Stimulated activated naive CD8-positive, alpha-beta T cell treated with anti-CD3 and anti-CD28 coated beads, Interleukin-15, amount 100 ng/mL, for 72 hours (primary cell): ENCODE results near the gene TBL1X.

Experiments used
- ATAC-seq: fragments of 150-1000 bp; cut with Tn5 transposase; 2 replicates; pipeline ENCODE4 v1.10.0; 2021; ENCODE audit warnings: mild to moderate bottlenecking, moderate library complexity
- DNase-seq, 2 donors: peaks; one replicate each; pipeline ENCODE4 v3.0.0; 2021 to 2022
- H3K27ac Mint-ChIP-seq, 2 donors: one replicate each; pipeline ENCODE4 v1.8.0; 2022; ENCODE audit warnings: mild to moderate bottlenecking in 2 of 2, mixed read lengths in 2 of 2, moderate library complexity in 2 of 2
- H3K27me3 Mint-ChIP-seq: one replicate; pipeline ENCODE4 v1.8.0; 2022; ENCODE audit warnings: mixed read lengths
- H3K4me1 Mint-ChIP-seq: one replicate; pipeline ENCODE4 v1.8.0; 2022; ENCODE audit warnings: mild to moderate bottlenecking, mixed read lengths
- H3K4me3 Mint-ChIP-seq, 2 donors: one replicate each; pipeline ENCODE4 v1.8.0; 2022; ENCODE audit warnings: mild to moderate bottlenecking in 2 of 2, mixed read lengths in 2 of 2, moderate library complexity in 1 of 2
- H3K9me3 Mint-ChIP-seq, 2 donors: one replicate each; pipeline ENCODE4 v1.8.0; 2022; ENCODE audit warnings: mixed read lengths in 2 of 2

Gene TBL1X

DNA sequence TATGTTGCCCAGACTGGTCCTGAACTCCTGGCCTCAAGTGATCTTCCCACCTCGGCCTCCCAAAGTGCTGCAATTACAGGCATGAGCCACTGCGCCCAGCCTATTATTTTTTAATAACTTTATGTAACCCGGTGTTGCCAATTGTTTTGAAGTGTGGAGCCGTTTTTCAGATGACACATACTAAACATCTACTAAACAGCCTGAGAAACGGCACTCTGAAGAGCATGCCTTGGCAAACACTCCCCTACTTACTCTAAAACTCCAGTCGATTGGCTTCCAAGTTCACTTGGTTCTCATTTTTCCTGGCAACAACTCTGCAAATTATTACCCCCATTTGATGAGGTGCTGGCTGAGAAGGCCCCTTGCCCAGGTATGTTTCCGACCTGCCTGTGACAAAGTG lies 169.7 kb downstream of the TBL1X start:
- peaks cover 28% of the 10 kb centered on the region for H3K4me1 Mint-ChIP-seq

DNA sequence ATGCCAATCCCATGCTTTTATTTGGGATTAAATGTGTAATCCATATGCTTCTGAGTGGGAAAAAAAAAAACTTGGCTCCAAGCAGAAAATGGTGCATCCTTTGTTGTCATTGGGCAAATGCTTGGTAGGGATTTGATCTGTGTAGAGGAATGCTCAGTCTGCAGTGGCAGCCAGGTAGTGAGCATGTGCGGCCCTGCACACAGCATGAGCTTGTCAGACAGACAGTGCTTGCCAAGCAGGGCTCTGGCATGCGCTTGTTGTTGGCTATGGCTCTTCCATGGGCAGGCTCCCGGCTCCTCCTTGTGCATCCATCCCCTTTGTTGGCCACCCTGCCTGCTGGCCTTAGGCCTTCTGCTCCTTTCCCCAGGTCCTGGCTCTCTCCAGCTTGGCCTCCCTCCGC lies 170.5 kb downstream of the TBL1X start:
- DNase-seq (no peak), ATAC-seq (no peak)
- Mint-ChIP-seq H3K9me3 (no peaks in the 10 kb centered on the region), H3K27me3 (no peaks in the 10 kb centered on the region), H3K4me1 (peaks cover 28% of the 10 kb centered on the region), H3K27ac (no peak overlapping the region), H3K4me3 (no peak overlapping the region)

More for the DNA sequence above, 169.7 kb downstream of the TBL1X start:
- DNase-seq (no peak), ATAC-seq (no peak)
- H3K9me3 Mint-ChIP-seq: no peaks in the 10 kb centered on the region
- no peaks in the 10 kb centered on the region for H3K27me3 Mint-ChIP-seq
- H3K4me3 Mint-ChIP-seq: no peak overlapping the region
- no peak overlapping the region for H3K27ac Mint-ChIP-seq

DNA sequence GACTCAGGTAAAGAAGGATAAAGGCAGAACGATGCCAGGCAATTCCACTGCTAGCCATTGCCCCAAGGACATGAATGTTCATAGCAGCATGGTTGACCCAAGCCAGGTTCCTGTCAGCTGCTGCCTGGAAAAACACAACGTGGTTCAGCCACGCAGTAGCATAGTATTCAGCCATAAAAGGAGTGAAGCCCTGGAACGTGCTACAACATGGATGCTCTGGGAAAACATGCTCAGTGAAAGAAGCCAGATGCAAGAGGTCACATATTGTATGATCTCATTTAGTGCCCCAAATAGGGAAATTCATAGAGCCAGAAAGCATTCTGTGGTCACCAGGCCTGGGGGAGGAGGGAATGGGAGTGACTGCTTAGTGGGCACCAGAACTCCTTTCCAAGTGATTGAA lies 170.9 kb downstream of the TBL1X start:
- no peak for DNase-seq
- Mint-ChIP-seq H3K27ac (no peak overlapping the region), H3K9me3 (no peaks in the 10 kb centered on the region), H3K4me1 (peaks cover 28% of the 10 kb centered on the region), H3K27me3 (no peaks in the 10 kb centered on the region), H3K4me3 (no peak overlapping the region)
- ATAC-seq: no peak

DNA sequence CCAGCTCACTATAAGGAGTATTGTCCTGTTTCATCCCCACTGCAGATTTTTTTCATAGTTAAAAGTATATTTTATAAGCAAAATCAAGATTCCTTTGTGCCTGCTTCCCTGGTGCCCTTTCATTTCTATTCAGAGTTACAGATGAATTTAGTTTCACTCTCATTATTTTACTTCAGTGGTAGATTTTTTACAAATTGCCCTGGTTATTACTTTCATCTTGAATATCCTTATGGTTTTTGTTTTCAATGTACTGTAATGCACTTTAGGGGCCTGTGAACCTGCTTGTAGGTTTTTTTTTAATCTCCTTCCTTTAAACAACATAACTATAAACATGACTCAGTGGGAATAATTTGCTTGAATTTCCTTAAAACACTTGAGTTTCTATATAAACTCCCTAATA lies 174.0 kb downstream of the TBL1X start:
- Mint-ChIP-seq H3K27ac (no peak overlapping the region), H3K9me3 (no peaks in the 10 kb centered on the region), H3K4me1 (peaks cover 45% of the 10 kb centered on the region), H3K27me3 (no peaks in the 10 kb centered on the region), H3K4me3 (no peak overlapping the region)
- DNase-seq (no peak), ATAC-seq (peak; percentile 37)

DNA sequence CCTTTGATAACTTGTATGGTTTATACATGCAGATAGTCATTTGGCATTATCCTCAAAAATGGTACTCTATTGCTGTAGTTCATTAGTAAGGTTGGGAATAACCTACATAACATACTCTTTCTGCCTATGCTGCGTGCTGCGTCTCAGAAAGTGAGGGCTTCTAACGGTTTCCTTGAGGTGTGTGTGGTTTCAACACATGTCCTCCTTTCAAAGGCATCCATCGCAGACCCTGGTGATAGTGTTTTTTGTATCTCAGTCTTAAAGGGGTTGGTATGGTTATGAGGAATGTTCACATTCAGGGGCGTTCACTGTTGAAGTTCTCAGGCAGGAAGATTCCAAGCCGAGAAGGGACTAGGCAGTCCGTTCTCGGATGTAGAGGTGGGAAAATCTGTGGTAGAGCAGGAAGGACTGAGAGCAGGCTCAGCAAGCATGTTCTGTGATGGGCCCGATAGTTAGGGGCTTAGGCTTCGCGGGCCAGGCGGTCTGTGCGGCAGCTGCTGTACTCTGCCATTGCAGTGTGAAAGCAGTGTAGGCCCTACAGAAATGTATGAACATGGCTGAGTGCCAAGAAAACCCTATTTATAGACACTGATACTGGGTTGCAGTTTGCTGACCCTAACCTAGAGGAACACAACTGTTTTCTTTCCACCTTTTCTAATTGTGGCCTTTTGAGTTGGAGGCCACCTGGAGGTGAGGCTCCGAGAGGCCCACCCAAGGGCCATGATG lies 177.6 kb downstream of the TBL1X start:
- peak overlapping the region; percentile 45 to 55 for H3K4me3 Mint-ChIP-seq
- H3K9me3 Mint-ChIP-seq: no peaks in the 10 kb centered on the region
- peaks cover 49% of the 10 kb centered on the region for H3K4me1 Mint-ChIP-seq
- H3K27me3 Mint-ChIP-seq: no peaks in the 10 kb centered on the region
- DNase-seq (no peak), ATAC-seq (peak; percentile 16)
- H3K27ac Mint-ChIP-seq: peak overlapping the region; percentile 59 to 83

DNA sequence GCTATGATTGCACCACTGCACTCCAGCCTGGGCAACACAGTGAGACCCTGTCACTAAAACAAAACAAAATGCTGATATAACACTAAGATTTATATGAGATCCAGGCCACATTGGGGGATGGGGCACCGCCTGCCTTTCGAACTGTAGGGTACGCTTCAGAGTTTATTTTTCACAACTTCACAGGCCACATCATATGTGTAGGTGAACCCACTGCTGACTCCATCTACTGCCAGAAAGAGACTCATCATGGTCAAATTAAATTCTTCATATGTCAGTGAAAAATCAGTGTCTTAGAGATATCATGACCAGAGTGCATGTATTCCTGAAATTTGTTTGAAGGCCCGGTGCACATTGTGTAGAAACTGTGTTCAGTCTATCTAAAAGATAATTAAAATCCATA lies 178.9 kb downstream of the TBL1X start:
- no peak for ATAC-seq
- H3K9me3 Mint-ChIP-seq: no peaks in the 10 kb centered on the region
- peaks cover 40% of the 10 kb centered on the region for H3K4me1 Mint-ChIP-seq
- no peaks in the 10 kb centered on the region for H3K27me3 Mint-ChIP-seq
- no peak for DNase-seq
- H3K27ac Mint-ChIP-seq: no peak overlapping the region
- H3K4me3 Mint-ChIP-seq: peak overlapping the region in 1 of 2 donors; percentile 45

DNA sequence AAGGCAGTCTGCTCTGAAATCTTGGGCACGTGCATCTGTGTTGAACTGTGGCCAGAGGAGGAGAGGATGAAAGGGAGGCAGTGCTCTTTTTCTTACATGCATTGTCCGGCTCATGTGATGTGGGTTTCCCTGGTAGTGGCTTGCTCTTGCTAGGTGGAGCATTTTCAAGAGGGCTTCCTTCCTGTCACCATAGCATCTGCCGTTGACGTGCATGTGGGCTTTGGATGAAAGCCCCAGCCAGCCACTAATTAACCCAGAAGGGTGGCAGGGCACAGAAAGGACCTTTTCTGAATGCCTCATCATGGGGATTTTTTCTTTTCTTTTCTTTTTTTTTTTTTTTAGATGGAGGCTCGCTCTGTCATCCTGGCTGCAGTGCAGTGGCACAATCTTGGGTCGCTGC lies 179.5 kb downstream of the TBL1X start:
- Mint-ChIP-seq H3K27me3 (no peaks in the 10 kb centered on the region), H3K4me3 (peak overlapping the region; percentile 15 to 45), H3K27ac (peak overlapping the region in 1 of 2 donors; percentile 54), H3K4me1 (peaks cover 35% of the 10 kb centered on the region), H3K9me3 (no peaks in the 10 kb centered on the region)
- DNase-seq: peak; percentile 52 to 81
- ATAC-seq: peak; percentile 100

DNA sequence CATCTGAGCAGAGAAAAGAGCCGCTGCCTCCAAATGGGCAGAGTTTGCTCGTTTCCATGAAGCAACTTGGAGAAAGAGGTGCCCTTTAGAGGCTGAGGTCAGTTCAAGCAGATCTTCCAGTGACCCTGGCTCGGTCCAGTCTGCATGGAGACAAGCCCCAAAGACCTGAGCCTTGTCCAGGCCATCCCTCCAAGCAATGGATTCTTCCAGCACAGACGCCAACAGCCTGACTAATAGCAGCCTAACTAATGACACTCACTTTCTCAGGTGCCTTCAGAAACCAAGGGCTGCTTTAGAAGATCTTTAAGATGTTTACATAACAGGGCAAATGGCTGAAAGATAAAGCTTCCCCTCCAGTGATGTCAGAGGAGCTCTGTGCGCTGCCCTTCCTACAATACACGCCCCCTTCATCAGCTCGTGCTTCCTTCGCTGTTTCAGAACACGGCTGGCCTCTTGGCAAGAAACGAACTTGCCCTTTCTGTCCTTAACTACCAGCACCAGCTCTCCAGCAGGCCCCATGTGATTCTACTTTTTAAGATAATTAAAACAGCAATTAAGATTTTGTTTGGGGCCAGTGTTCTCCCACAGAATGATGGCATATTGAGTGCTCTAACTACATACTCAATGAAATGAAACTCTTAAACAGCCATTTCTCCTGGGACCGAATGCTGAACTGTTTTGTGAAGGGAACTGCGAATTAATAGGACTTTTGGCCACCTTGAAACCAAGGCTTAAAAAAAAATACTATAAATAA lies 181.8 kb downstream of the TBL1X start:
- Mint-ChIP-seq H3K27me3 (no peaks in the 10 kb centered on the region), H3K9me3 (no peaks in the 10 kb centered on the region), H3K27ac (no peak overlapping the region), H3K4me3 (no peak overlapping the region), H3K4me1 (peaks cover 34% of the 10 kb centered on the region)
- DNase-seq (no peak), ATAC-seq (no peak)

DNA sequence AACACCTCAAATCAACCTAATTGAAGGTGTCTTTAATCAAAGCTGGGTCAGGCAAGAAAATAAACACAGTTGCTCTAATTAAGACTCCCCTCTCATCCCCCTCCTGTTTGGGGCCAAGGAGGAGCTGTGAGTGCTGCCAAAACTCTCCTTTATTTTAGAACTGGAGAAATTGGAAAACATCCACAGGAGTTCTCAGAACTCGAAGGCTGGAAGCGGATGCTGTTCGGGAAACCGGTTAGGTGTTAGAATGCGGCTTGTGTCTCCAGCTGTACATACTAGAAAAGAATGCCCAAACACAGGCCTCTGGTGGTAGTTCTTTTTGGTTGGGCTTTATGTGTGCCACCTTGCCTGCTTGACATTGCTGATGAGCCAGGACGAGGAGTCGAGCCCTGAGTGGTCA lies 182.6 kb downstream of the TBL1X start:
- Mint-ChIP-seq H3K4me1 (peaks cover 26% of the 10 kb centered on the region), H3K9me3 (no peaks in the 10 kb centered on the region), H3K4me3 (no peak overlapping the region), H3K27me3 (no peaks in the 10 kb centered on the region), H3K27ac (no peak overlapping the region)
- ATAC-seq (no peak), DNase-seq (no peak)

DNA sequence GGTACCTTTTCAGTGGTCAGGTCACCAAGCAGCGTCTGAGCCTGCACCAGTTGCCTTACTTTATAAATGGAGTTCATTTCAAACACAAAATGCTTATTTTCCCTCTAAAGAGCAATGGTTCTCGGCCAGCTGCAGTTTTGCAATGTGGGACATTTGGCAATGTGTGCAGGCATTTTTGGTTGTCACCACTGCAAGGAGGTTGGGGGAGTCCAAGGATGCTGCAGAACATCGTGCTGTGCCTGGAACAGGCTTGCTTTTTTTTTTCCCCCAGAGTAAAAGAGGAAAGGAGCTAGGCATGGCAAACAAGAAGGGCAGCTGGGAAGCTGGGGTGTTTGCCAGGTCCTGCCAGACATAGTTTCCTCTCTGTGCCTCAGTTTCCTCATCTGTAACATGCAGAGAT lies 185.2 kb downstream of the TBL1X start:
- Mint-ChIP-seq H3K9me3 (no peaks in the 10 kb centered on the region), H3K27me3 (no peaks in the 10 kb centered on the region), H3K4me3 (no peak overlapping the region), H3K4me1 (no peaks in the 10 kb centered on the region), H3K27ac (no peak overlapping the region)
- ATAC-seq (no peak), DNase-seq (no peak)

DNA sequence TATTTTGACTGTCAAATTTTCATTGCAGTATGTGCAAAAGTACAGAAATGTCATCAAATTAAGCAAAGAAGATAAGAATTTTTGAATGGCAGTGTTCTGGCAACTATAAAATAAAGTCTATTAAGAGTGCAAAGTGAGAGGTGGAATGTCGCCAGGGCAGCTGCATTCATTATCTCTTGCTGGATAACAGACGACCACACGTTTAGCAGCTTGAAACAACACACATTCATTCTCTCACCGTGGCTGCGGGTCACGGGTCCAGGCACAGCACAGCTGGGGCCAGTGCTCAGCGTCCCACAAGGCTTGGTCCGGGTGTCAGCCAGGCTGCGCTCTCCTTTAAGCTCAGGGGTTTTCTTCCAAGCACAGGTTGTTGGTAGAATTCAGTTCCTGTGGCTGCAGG lies 186.9 kb downstream of the TBL1X start:
- no peaks in the 10 kb centered on the region for H3K4me1 Mint-ChIP-seq
- H3K9me3 Mint-ChIP-seq: no peaks in the 10 kb centered on the region
- H3K27me3 Mint-ChIP-seq: no peaks in the 10 kb centered on the region
- H3K4me3 Mint-ChIP-seq: no peak overlapping the region
- no peak for ATAC-seq
- no peak for DNase-seq
- no peak overlapping the region for H3K27ac Mint-ChIP-seq

DNA sequence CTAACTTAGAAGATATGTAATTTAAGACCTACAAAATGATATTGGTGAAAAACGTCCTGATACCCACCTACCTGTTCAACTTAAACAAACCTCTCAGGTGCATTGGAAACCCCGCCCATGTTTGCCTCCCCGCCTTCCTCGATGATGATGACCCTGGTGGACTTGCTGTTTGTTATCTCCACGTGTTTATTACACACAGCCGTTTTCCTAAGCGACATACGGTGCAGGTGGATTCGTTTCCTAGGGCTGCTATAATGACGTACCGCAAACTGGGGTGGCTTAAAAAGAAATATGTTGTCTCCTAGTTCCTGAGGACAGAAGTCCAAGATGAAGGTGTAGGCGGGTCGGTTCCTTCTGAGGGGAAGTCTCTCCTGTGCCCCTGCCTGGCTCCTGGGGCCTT lies 190.1 kb downstream of the TBL1X start:
- Mint-ChIP-seq H3K4me1 (no peaks in the 10 kb centered on the region), H3K27me3 (no peaks in the 10 kb centered on the region), H3K27ac (no peak overlapping the region), H3K4me3 (no peak overlapping the region), H3K9me3 (no peaks in the 10 kb centered on the region)
- DNase-seq (no peak), ATAC-seq (no peak)

DNA sequence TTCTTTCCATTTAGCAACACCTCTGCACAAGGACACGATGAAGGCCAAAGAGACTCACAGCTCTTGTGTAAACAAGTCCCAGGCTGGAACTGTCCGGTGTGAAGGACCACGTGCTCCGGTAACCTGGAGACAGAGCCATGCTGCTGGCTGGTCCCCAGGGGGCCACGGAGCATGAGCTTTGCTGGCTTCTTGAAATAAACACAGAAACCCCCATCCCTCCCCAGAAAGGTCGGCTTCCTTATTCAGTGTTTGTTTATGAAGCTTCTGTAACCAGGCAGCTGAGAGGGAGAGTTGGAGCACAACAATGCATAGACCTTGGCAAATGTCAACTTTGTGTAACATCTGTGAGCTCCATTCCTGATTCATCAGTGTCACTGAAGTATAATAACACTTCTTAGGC lies 191.4 kb downstream of the TBL1X start:
- H3K27ac Mint-ChIP-seq: no peak overlapping the region

DNA sequence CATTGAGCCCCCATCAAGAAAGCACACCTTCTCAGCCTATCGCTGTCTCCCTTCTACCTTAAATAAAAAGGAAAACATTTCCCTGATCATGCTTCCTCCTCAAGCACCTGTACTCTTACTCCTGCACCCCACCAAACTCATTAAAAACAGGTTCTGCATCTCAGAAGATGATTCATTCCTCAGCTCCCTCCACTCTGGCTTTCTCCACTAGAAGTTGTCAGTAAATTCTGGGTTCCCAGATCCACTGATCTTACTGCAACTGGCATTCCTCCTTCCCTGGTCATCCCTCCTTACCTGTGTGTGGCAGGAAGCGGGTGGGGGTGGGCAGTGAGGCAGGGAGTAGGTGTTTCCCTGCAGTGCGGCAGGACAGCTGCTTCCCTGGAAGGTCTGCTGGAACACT lies 192.0 kb downstream of the TBL1X start:
- DNase-seq: no peak
- no peaks in the 10 kb centered on the region for H3K27me3 Mint-ChIP-seq
- ATAC-seq: no peak
- H3K4me1 Mint-ChIP-seq: no peaks in the 10 kb centered on the region
- H3K4me3 Mint-ChIP-seq: no peak overlapping the region
- H3K9me3 Mint-ChIP-seq: no peaks in the 10 kb centered on the region
- H3K27ac Mint-ChIP-seq: no peak overlapping the region

More for the DNA sequence above, 191.4 kb downstream of the TBL1X start:
- Mint-ChIP-seq H3K27me3 (no peaks in the 10 kb centered on the region), H3K9me3 (no peaks in the 10 kb centered on the region), H3K4me1 (no peaks in the 10 kb centered on the region), H3K4me3 (no peak overlapping the region)
- ATAC-seq (no peak), DNase-seq (no peak)

DNA sequence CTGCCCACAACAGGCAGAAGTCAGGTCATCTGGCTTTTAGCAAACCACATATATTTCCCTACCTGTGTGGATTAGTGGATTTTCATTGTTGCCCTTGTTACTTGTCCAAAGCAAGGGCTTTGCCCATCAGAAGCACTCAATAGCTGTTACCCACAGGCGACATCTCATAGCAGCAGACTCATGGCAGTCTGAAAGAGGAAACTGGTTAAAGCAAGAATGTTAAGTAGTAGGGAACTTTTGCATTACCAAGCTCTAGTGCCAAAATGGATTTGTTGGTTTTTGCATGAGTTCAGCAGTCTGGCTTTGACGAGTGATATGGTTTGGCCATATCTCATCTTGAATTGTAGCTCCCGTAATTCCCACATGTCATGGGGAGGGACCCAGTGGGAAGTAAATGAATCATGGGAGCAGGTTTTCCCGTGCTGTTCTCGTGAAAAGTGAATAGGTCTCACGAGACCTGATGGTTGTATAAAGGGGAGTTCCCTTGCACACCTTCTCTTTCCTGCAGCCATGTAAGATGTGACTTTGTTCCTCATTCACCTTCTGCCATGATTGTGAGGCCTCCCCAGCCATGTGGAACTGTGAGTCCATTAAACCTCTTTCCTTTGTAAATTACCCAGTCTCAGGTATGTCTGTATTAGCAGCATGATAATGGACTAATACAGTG lies 192.9 kb downstream of the TBL1X start:
- DNase-seq: no peak
- Mint-ChIP-seq H3K27me3 (no peaks in the 10 kb centered on the region), H3K9me3 (no peaks in the 10 kb centered on the region), H3K4me1 (no peaks in the 10 kb centered on the region), H3K27ac (peak overlapping the region in 1 of 2 donors; percentile 65), H3K4me3 (no peak overlapping the region)
- no peak for ATAC-seq

DNA sequence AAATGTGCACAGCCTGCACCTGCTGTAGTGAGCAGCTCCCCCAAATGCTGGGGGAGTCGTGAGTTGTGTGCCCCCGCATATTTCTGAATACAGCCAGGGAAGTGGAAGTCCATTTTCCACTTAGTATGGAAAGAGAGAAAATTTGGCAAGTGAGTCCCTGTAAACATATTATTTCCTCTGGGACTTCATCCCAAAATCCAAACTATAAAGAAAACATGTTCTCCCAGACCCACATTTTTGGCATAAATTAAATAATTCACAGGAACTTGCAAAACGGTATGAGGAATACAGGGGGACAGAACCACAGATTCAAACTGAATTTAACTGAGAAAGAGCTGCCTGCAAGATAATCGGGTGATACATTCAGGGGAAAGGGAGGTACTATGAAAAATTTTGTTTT lies 193.6 kb downstream of the TBL1X start:
- H3K27me3 Mint-ChIP-seq: no peaks in the 10 kb centered on the region
- no peaks in the 10 kb centered on the region for H3K4me1 Mint-ChIP-seq
- no peaks in the 10 kb centered on the region for H3K9me3 Mint-ChIP-seq
- ATAC-seq (no peak), DNase-seq (no peak)
- no peak overlapping the region for H3K4me3 Mint-ChIP-seq
- H3K27ac Mint-ChIP-seq: no peak overlapping the region
